Fibroblast of lung (primary cell): ENCODE measurements around the gene GRK5. TPM values are rescaled to one million over a fixed set of nuclear protein-coding genes. Genes with fewer than 3 reads are reported as not detected.
A peak's percentile ranks its signal among the peaks of the same experiment; 100 is the strongest.

Source experiments
- DNase-seq, 2 donors: peaks; one replicate each; pipeline versions ENCODE4 v3.0.0 to v3.0.0-alpha.2; 2010; ENCODE audit warnings: low read depth in 2 of 2
- H2AFZ ChIP-seq: 2 replicates; pipeline ENCODE4 v1.5.1; 2012; ENCODE audit warnings: low read length, control low read depth, inconsistent platforms
- H3K27ac ChIP-seq: 2 replicates; pipeline ENCODE4 v1.5.1; 2011; ENCODE audit warnings: low read length, control low read depth; ENCODE audit not compliant: insufficient read depth
- H3K27me3 ChIP-seq: 2 replicates; pipeline ENCODE4 v1.5.1; 2011; ENCODE audit warnings: mild to moderate bottlenecking, low read length; ENCODE audit not compliant: control insufficient read depth, insufficient read depth
- H3K36me3 ChIP-seq: 2 replicates; pipeline ENCODE4 v1.5.1; 2011; ENCODE audit warnings: low read length; ENCODE audit not compliant: control insufficient read depth, insufficient read depth
- H3K4me1 ChIP-seq: 2 replicates; pipeline ENCODE4 v1.5.1; 2011; ENCODE audit warnings: low read length; ENCODE audit not compliant: control insufficient read depth, insufficient read depth; ENCODE audit errors: extremely low read depth
- H3K4me2 ChIP-seq: 2 replicates; pipeline ENCODE4 v1.5.1; 2011; ENCODE audit warnings: low read length, control low read depth; ENCODE audit not compliant: insufficient read depth; ENCODE audit errors: extremely low read depth
- H3K4me3 ChIP-seq, 4 experiments: fragments of 200-600 bp in 1 of 4; sonication (generic) in 1 of 4; replicated peaks in 1 of 4; 2 replicates each; pipeline ENCODE4 v1.5.1; 2011 to 2016; ENCODE audit warnings: low read length in 4 of 4, low read depth in 3 of 4, mild to moderate bottlenecking in 3 of 4, control low read depth in 2 of 4, inconsistent platforms in 1 of 4, mixed read lengths in 1 of 4; ENCODE audit not compliant: insufficient read depth in 1 of 4; ENCODE audit errors: control extremely low read depth in 1 of 4
- H3K79me2 ChIP-seq: 2 replicates; pipeline ENCODE4 v1.5.1; 2012; ENCODE audit warnings: mild to moderate bottlenecking, low read length, inconsistent platforms; ENCODE audit not compliant: control insufficient read depth, insufficient read depth
- H3K9ac ChIP-seq: 2 replicates; pipeline ENCODE4 v1.5.1; 2011; ENCODE audit warnings: mild to moderate bottlenecking, low read length, control low read depth; ENCODE audit not compliant: insufficient read depth
- H3K9me3 ChIP-seq: 2 replicates; pipeline ENCODE4 v1.5.1; 2012; ENCODE audit warnings: low read depth, low read length; ENCODE audit not compliant: control insufficient read depth, insufficient read depth
- H4K20me1 ChIP-seq: 2 replicates; pipeline ENCODE4 v1.5.1; 2011; ENCODE audit warnings: low read length; ENCODE audit not compliant: control insufficient read depth, insufficient read depth; ENCODE audit errors: extremely low read depth
- EZH2 ChIP-seq: IDR thresholded peaks from 2 replicates; pipeline ENCODE4 v1.5.1; 2012; ENCODE audit warnings: low read length, control low read depth, mild to moderate bottlenecking; ENCODE audit errors: missing control alignments
- polyA plus RNA-seq, 2 donors: library from polyadenylated mRNA; depleted of rRNA in 1 of 2; stranded (reverse) in 1 of 2; unstranded in 1 of 2; fragments of >200 nt; gene quantifications; 2 replicates each; pipeline ENCODE4 v1.2.1, GENCODE V29; 2011 to 2012; ENCODE audit warnings: missing spikeins in 1 of 2
- total RNA-seq: library from RNA; depleted of rRNA; stranded (reverse); fragments of >200 nt; gene quantifications from 2 replicates; pipeline ENCODE4 v1.2.1, GENCODE V29; 2014
- TF ChIP-seq, protein P1 (sequence below), 2 donors: IDR thresholded peaks in 1 of 2; conservative IDR thresholded peaks in 1 of 2; 1 replicate in 1 of 2; 2 replicates in 1 of 2; pipeline ENCODE4 v1.5.1; 2011 to 2012; ENCODE audit warnings: low read length in 2 of 2, control low read depth in 1 of 2, inconsistent platforms in 1 of 2, low read depth in 1 of 2, mild to moderate bottlenecking in 1 of 2

GRK5 gene
- total and polyA plus RNA-seq, 2 donors (not counting 1 experiment from before 2014, with no cell fraction given), result 24.1 to 90.3 TPM

DNA sequence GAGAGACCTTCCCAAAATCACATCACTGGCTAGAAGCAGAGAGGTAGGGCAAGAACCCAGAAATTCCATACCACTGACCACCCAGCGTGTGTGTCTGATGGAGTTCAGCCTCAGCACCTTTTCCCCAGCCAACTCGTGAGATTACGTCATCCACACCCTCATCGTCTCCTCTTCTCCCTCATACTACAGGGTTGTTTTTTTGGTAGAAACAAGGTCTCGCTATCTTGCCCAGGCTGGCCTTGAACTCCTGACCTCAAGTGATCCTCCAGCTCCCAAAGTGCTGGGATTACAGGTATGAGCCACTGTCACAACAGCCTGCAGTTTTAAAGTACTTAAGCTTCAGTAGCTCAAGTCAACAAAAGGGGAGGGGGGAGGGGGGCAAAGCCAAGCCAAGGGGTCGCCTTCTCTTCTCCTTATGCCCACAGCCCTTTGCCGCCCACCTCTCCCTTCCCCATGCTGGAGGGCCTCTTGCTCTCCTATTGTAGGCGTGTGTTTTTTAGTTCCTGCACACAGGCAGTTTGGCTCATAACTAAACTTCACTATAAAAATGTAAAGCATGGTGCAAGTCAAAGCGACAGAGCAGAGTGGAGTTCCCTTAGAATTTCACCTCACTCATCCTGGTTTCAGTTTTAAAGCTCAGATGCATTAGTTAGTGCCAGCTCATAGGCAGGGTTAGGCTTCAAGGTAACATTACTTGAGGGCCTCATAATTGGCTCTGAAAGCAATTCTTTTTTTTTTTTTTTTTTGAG is 23.5 kb upstream of the GRK5 start:
- no peak for TF ChIP-seq EZH2
- TF ChIP-seq, protein P1, sequence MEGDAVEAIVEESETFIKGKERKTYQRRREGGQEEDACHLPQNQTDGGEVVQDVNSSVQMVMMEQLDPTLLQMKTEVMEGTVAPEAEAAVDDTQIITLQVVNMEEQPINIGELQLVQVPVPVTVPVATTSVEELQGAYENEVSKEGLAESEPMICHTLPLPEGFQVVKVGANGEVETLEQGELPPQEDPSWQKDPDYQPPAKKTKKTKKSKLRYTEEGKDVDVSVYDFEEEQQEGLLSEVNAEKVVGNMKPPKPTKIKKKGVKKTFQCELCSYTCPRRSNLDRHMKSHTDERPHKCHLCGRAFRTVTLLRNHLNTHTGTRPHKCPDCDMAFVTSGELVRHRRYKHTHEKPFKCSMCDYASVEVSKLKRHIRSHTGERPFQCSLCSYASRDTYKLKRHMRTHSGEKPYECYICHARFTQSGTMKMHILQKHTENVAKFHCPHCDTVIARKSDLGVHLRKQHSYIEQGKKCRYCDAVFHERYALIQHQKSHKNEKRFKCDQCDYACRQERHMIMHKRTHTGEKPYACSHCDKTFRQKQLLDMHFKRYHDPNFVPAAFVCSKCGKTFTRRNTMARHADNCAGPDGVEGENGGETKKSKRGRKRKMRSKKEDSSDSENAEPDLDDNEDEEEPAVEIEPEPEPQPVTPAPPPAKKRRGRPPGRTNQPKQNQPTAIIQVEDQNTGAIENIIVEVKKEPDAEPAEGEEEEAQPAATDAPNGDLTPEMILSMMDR (conservative IDR thresholded peaks at IDR 0.05 in 1 of 2, IDR thresholded peaks at IDR 0.05 in 1 of 2; ENCODE audit: low read depth in 1 of 2, low read length in 2 of 2), result no peak
- Histone ChIP-seq H3K27me3 (no peaks in the 10 kb centered on the region), H3K4me3 (no peak overlapping the region), H3K79me2 (no peaks in the 10 kb centered on the region), H3K9ac (no peak overlapping the region), H2AFZ (no peak overlapping the region), H3K4me2 (no peak overlapping the region), H3K36me3 (no peaks in the 10 kb centered on the region), H3K4me1 (no peaks in the 10 kb centered on the region), H4K20me1 (no peaks in the 10 kb centered on the region), H3K27ac (no peak overlapping the region), H3K9me3 (no peaks in the 10 kb centered on the region)
- DNase-seq, result no peak

DNA sequence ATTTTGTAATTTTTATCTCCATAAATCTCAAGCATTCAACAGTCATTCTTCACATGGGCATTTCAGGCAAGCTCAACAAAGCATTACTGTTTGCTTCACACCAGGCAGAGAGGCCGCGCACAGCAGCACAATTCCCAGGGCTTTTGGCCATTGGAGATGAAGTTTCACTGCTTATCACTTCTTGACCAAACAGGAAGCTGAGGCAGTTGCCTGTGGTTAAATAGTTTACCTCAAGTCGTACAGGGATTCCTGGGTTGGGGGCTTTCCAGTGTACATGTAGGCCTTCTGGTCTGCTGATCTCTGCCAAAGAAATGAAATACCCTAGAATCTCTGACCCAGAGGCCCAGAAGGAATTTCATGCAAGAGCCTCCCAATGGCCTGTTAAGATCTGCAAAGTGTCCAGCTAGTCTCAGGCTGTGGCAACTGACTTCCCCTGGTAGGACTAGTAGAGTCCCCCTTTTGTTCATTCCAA is 17.5 kb upstream of the GRK5 start:
- Histone ChIP-seq H4K20me1 (no peaks in the 10 kb centered on the region), H3K4me2 (no peak overlapping the region), H3K9ac (no peak overlapping the region), H3K27me3 (no peaks in the 10 kb centered on the region), H3K4me3 (no peak overlapping the region), H3K4me1 (peaks cover 7% of the 10 kb centered on the region), H3K79me2 (no peaks in the 10 kb centered on the region), H3K9me3 (no peaks in the 10 kb centered on the region), H3K27ac (peak overlapping the region; percentile 8), H2AFZ (no peak overlapping the region), H3K36me3 (no peaks in the 10 kb centered on the region)
- TF ChIP-seq, protein P1 (conservative IDR thresholded peaks at IDR 0.05 in 1 of 2, IDR thresholded peaks at IDR 0.05 in 1 of 2; ENCODE audit: low read depth in 1 of 2, low read length in 2 of 2), result no peak
- no peak for TF ChIP-seq EZH2
- peak; percentile 57 to 94 for DNase-seq

DNA sequence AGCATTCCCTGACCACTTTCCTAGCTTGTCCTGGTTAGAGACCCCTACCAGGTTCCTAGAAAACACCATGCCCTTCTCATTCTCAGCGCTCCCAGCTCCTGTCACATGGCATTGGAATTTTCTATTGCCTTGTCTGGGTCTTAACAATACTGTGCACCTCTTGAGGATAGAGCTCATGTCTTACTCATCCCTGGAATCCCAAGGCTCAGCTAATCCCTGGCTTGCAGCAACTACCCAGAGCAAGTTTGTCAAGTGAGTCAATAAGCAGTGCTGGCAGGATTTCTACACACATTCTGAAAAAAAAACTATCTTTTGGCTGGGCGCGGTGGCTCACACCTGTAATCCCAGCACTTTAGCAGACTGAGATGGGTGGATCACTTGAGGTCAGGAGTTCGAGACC is 17.0 kb upstream of the GRK5 start:
- peak overlapping the region; percentile 8 for H3K27ac ChIP-seq
- no peaks in the 10 kb centered on the region for H4K20me1 ChIP-seq
- H3K27me3 ChIP-seq, result no peaks in the 10 kb centered on the region
- no peaks in the 10 kb centered on the region for H3K79me2 ChIP-seq
- H3K9ac ChIP-seq, result no peak overlapping the region
- H3K4me2 ChIP-seq, result peak overlapping the region; percentile 32
- no peak overlapping the region for H3K4me3 ChIP-seq
- DNase-seq, result peak; percentile 84 to 100
- no peaks in the 10 kb centered on the region for H3K36me3 ChIP-seq
- peaks cover 7% of the 10 kb centered on the region for H3K4me1 ChIP-seq
- no peak for TF ChIP-seq EZH2
- TF ChIP-seq, protein P1 (conservative IDR thresholded peaks at IDR 0.05 in 1 of 2, IDR thresholded peaks at IDR 0.05 in 1 of 2; ENCODE audit: low read depth in 1 of 2, low read length in 2 of 2), result no peak
- H2AFZ ChIP-seq, result no peak overlapping the region
- H3K9me3 ChIP-seq, result no peaks in the 10 kb centered on the region
